HCT116 (cell line): ENCODE measurements around the gene UTP11.
A peak's percentile ranks its signal among the peaks of the same experiment; 100 is the strongest.

Source experiments
- CTCF ChIP-seq, 3 experiments: fragments of 200-600 bp in 1 of 3; sonication (generic) in 1 of 3; IDR thresholded peaks in 2 of 3; conservative IDR thresholded peaks in 1 of 3; 2 replicates each; pipeline ENCODE4 v1.5.1; 2012 to 2017; ENCODE audit warnings: low read depth in 2 of 3, low read length in 2 of 3, antibody characterized with exemption in 1 of 3, borderline replicate concordance in 1 of 3, control low read depth in 1 of 3, mild to moderate bottlenecking in 1 of 3, mixed read lengths in 1 of 3, mixed run types in 1 of 3, moderate library complexity in 1 of 3; ENCODE audit not compliant: insufficient read depth in 1 of 3
- FOSL1 ChIP-seq: IDR thresholded peaks from 2 replicates; pipeline ENCODE4 v1.6.1; 2012; ENCODE audit warnings: low read depth
- JUND ChIP-seq: IDR thresholded peaks from 2 replicates; pipeline ENCODE4 v1.6.1; 2012
- REST ChIP-seq: IDR thresholded peaks from 2 replicates; pipeline ENCODE4 v1.6.1; 2012; ENCODE audit warnings: low read depth
- SRF ChIP-seq: IDR thresholded peaks from 2 replicates; pipeline ENCODE4 v1.6.1; 2012; ENCODE audit warnings: low read depth
- YY1 ChIP-seq: IDR thresholded peaks from 2 replicates; pipeline ENCODE4 v1.6.1; 2011; ENCODE audit warnings: low read length, low read depth, moderate library complexity, mild to moderate bottlenecking; ENCODE audit not compliant: insufficient replicate concordance; ENCODE audit errors: extremely low read depth

GRCh38 chr1:38026592-38027200, 14.2 kb downstream of the UTP11 start:
- peak; percentile 61 to 69 (median 62); a peak in 5 of 6 replicates for TF ChIP-seq CTCF (IDR thresholded peaks at IDR 0.05 in 2 of 3, conservative IDR thresholded peaks at IDR 0.05 in 1 of 3; ENCODE audit: borderline replicate concordance in 1 of 3, insufficient read depth in 1 of 3, low read depth in 2 of 3, low read length in 2 of 3)
- TF ChIP-seq YY1: no peak
- TF ChIP-seq JUND: no peak
- no peak for TF ChIP-seq REST
- TF ChIP-seq FOSL1: no peak
- no peak for TF ChIP-seq SRF
